Measurements from ENCODE around the gene MED31. TPM values are rescaled to one million over a fixed set of nuclear protein-coding genes. Genes with fewer than 3 reads are reported as not detected.

MED31 gene
- total and polyA plus RNA-seq, 2 experiments from 2014 or later, result 13.8 to 44.2 TPM

GRCh38 chr17:6674586-6674985, 23.2 kb upstream of the MED31 start:
- Histone ChIP-seq H3K9me2 (replicated peaks; ENCODE audit: insufficient read depth) (no peaks in the 10 kb centered on the region), H3K9me3 (ENCODE audit: low read depth) (no peaks in the 10 kb centered on the region), H4K20me1 (ENCODE audit: insufficient read depth, poor library complexity, severe bottlenecking) (no peaks in the 10 kb centered on the region), H3K4me2 (no peak overlapping the region), H3K27ac (no peak overlapping the region), H3K79me2 (no peaks in the 10 kb centered on the region), H3K36me3 (replicated peaks; ENCODE audit: insufficient read depth, low read depth) (no peaks in the 10 kb centered on the region), H2AFZ (no peak overlapping the region), H3K4me1 (ENCODE audit: insufficient read depth) (peaks cover 10% of the 10 kb centered on the region), H3K27me3 (no peaks in the 10 kb centered on the region), H3K4me3 (no peak overlapping the region)
- WGBS (ENCODE audit: low lambda C conversion rate, missing lambda C conversion rate), result 92% methylated on average over 13 of the region's 13 CpGs
- no peak for DNase-seq (ENCODE audit: low spot score)
- TF ChIP-seq EZH2phosphoT487 (IDR thresholded peaks at IDR 0.05; ENCODE audit: low read depth, severe bottlenecking, unreplicated experiment) (no peak), EZH2 (IDR thresholded peaks at IDR 0.05; ENCODE audit: borderline replicate concordance) (no peak), CTCF (IDR thresholded peaks at IDR 0.05; ENCODE audit: poor library complexity) (no peak)

GRCh38 chr17:6671431-6671830, 20.0 kb upstream of the MED31 start:
- Histone ChIP-seq H3K27ac (no peak overlapping the region), H3K9me3 (ENCODE audit: low read depth) (no peaks in the 10 kb centered on the region), H3K4me3 (no peak overlapping the region), H3K9me2 (replicated peaks; ENCODE audit: insufficient read depth) (no peaks in the 10 kb centered on the region), H3K27me3 (no peaks in the 10 kb centered on the region), H3K79me2 (no peaks in the 10 kb centered on the region), H3K4me2 (no peak overlapping the region), H2AFZ (no peak overlapping the region), H3K4me1 (ENCODE audit: insufficient read depth) (no peaks in the 10 kb centered on the region), H3K36me3 (replicated peaks; ENCODE audit: insufficient read depth, low read depth) (no peaks in the 10 kb centered on the region), H4K20me1 (ENCODE audit: insufficient read depth, poor library complexity, severe bottlenecking) (no peaks in the 10 kb centered on the region)
- TF ChIP-seq EZH2 (IDR thresholded peaks at IDR 0.05; ENCODE audit: borderline replicate concordance), result no peak
- DNase-seq (ENCODE audit: low spot score), result no peak
- WGBS (ENCODE audit: low lambda C conversion rate, missing lambda C conversion rate), result 83% methylated on average over 7 of the region's 7 CpGs

- Histone ChIP-seq H3K36me3 (replicated peaks; ENCODE audit: insufficient read depth, low read depth) (no peaks in the 10 kb centered on the region), H3K9me3 (ENCODE audit: low read depth) (no peaks in the 10 kb centered on the region), H3K4me2 (no peak overlapping the region), H3K9me2 (replicated peaks; ENCODE audit: insufficient read depth) (no peaks in the 10 kb centered on the region), H3K79me2 (no peaks in the 10 kb centered on the region), H3K27me3 (no peaks in the 10 kb centered on the region), H2AFZ (no peak overlapping the region), H3K4me1 (ENCODE audit: insufficient read depth) (no peaks in the 10 kb centered on the region), H3K4me3 (no peak overlapping the region), H3K27ac (no peak overlapping the region), H4K20me1 (ENCODE audit: insufficient read depth, poor library complexity, severe bottlenecking) (no peaks in the 10 kb centered on the region)
- TF ChIP-seq CTCF (IDR thresholded peaks at IDR 0.05; ENCODE audit: poor library complexity) (no peak), EZH2 (IDR thresholded peaks at IDR 0.05; ENCODE audit: borderline replicate concordance) (no peak), EZH2phosphoT487 (IDR thresholded peaks at IDR 0.05; ENCODE audit: low read depth, severe bottlenecking, unreplicated experiment) (no peak)
- WGBS (ENCODE audit: low lambda C conversion rate, missing lambda C conversion rate), result 81% methylated on average over 6 of the region's 6 CpGs
- DNase-seq (ENCODE audit: low spot score), result no peak
These were observed 19.6 kb upstream of the MED31 start for GRCh38 chr17:6670999-6671398.

- Histone ChIP-seq H3K4me1 (ENCODE audit: insufficient read depth) (no peaks in the 10 kb centered on the region), H3K4me2 (no peak overlapping the region), H3K79me2 (no peaks in the 10 kb centered on the region), H3K36me3 (replicated peaks; ENCODE audit: insufficient read depth, low read depth) (no peaks in the 10 kb centered on the region), H3K27me3 (no peaks in the 10 kb centered on the region), H3K4me3 (no peak overlapping the region), H3K9me2 (replicated peaks; ENCODE audit: insufficient read depth) (no peaks in the 10 kb centered on the region), H2AFZ (no peak overlapping the region), H3K27ac (no peak overlapping the region), H3K9me3 (ENCODE audit: low read depth) (no peaks in the 10 kb centered on the region), H4K20me1 (ENCODE audit: insufficient read depth, poor library complexity, severe bottlenecking) (no peaks in the 10 kb centered on the region)
- TF ChIP-seq EZH2 (IDR thresholded peaks at IDR 0.05; ENCODE audit: borderline replicate concordance) (no peak), CTCF (IDR thresholded peaks at IDR 0.05; ENCODE audit: poor library complexity) (no peak), EZH2phosphoT487 (IDR thresholded peaks at IDR 0.05; ENCODE audit: low read depth, severe bottlenecking, unreplicated experiment) (no peak)
- DNase-seq (ENCODE audit: low spot score), result no peak
- 91% methylated on average over 8 of the region's 8 CpGs for WGBS (ENCODE audit: low lambda C conversion rate, missing lambda C conversion rate)
These were observed 19.2 kb upstream of the MED31 start for GRCh38 chr17:6670571-6670970.
